ENCODE data around the gene KCNK10. TPM values are rescaled to one million over a fixed set of nuclear protein-coding genes. Genes with fewer than 3 reads are reported as not detected.

KCNK10 gene
- total and polyA plus RNA-seq, 2 of the 8 experiments (the other 6 are each of a cell fraction or from before 2014, with no cell fraction given), result 0.45 to 0.63 TPM

GRCh38 chr14:88218119-88218915 lies 104.8 kb downstream of the KCNK10 start (continued):
- TF ChIP-seq GTF2F1 (IDR thresholded peaks at IDR 0.05; ENCODE audit: borderline replicate concordance, low read depth, low read length) (no peak), ZNF274 (IDR thresholded peaks at IDR 0.05; ENCODE audit: borderline replicate concordance, extremely low read depth, low read length) (no peak), POLR2A (IDR thresholded peaks at IDR 0.05; ENCODE audit: control extremely low read depth in 1 of 2, low read depth in 2 of 2, low read length in 2 of 2) (no peak), PHF8 (conservative IDR thresholded peaks at IDR 0.05; ENCODE audit: low read depth, low read length) (no peak), EZH2 (IDR thresholded peaks at IDR 0.05; ENCODE audit: low read depth, low read length, severe bottlenecking) (no peak), CHD1 (IDR thresholded peaks at IDR 0.05; ENCODE audit: low read depth, low read length) (no peak), HDAC2 (IDR thresholded peaks at IDR 0.05; ENCODE audit: borderline replicate concordance in 1 of 2, low read depth in 2 of 2, low read length in 2 of 2) (no peak), RNF2 (IDR thresholded peaks at IDR 0.05; ENCODE audit: borderline replicate concordance, low read depth, low read length, missing control alignments, poor library complexity, severe bottlenecking) (no peak)

Data from H1 (cell line).